Stomach (tissue), 9 donors: ENCODE data around the gene NFIC. TPM values are rescaled to one million over a fixed set of nuclear protein-coding genes. Genes with fewer than 3 reads are reported as not detected.
A peak's percentile ranks its signal among the peaks of the same experiment; 100 is the strongest.
"Not testable (repeated sequence)": the region's sequence is repeated elsewhere in the genome, so short reads cannot be mapped to it uniquely, and the experiment has no call there.

ENCODE experiments used
- DNase-seq, 2 donors: peaks; one replicate each; pipeline versions ENCODE4 v3.0.0 to v3.0.0-alpha.2; 2013 to 2019
- H3K27ac ChIP-seq, 5 donors: fragments of 200-600 bp in 4 of 5; sonication (generic) in 4 of 5; one replicate each; pipeline ENCODE4 v1.5.1; 2013 to 2019; ENCODE audit warnings: mild to moderate bottlenecking in 1 of 5, moderate library complexity in 1 of 5
- H3K27me3 ChIP-seq, 3 donors: fragments of 200-600 bp; sonication (generic); one replicate each; pipeline ENCODE4 v1.5.1; 2017 to 2019; ENCODE audit warnings: mixed run types in 1 of 3
- H3K36me3 ChIP-seq, 4 donors: fragments of 200-600 bp; sonication (generic); 1 replicate in 3 of 4; 2 replicates in 1 of 4; pipeline ENCODE4 v1.5.1; 2016 to 2019
- H3K4me1 ChIP-seq, 4 donors: fragments of 200-600 bp; sonication (generic); one replicate each; pipeline ENCODE4 v1.5.1; 2016 to 2019
- H3K4me3 ChIP-seq, 4 donors: fragments of 200-600 bp; sonication (generic) in 3 of 4; one replicate each; pipeline ENCODE4 v1.5.1; 2016 to 2019; ENCODE audit warnings: mild to moderate bottlenecking in 1 of 4
- H3K9me3 ChIP-seq, 4 donors: fragments of 200-600 bp; sonication (generic); one replicate each; pipeline ENCODE4 v1.5.1; 2016 to 2019
- EP300 ChIP-seq: sonication (generic); formaldehyde crosslinking; IDR thresholded peaks from one replicate; pipeline ENCODE4 v1.6.1; 2017; ENCODE audit warnings: antibody characterized with exemption
- POLR2A ChIP-seq, 4 donors: fragments of 450-650 bp; IDR thresholded peaks; one replicate each; pipeline ENCODE4 v1.6.1; 2016; ENCODE audit warnings: antibody characterized with exemption in 4 of 4, control low read depth in 2 of 4, mild to moderate bottlenecking in 1 of 4, moderate library complexity in 1 of 4
- POLR2AphosphoS5 ChIP-seq, 3 donors: sonication (generic); formaldehyde crosslinking; IDR thresholded peaks; one replicate each; pipeline ENCODE4 v1.6.1; 2016; ENCODE audit warnings: antibody characterized with exemption in 3 of 3
- WGBS, 5 donors: extraction: QIAGEN DNeasy Blood & Tissue Kit in 3 of 5; methylation state at CpG; one replicate each; pipeline versions ENCODE4 v1.1.5 to v1.1.7; 2013 to 2018; 5-methylcytosine and 5-hydroxymethylcytosine counted together
- intact Hi-C: fragments of 100-400 bp; cut with DNase I; formaldehyde crosslinking; loops from one replicate; pipeline ENCODE4 v1.15.1; 2023; ENCODE audit warnings: low total_unique reads
- polyA plus RNA-seq, 3 donors: library from polyadenylated mRNA; stranded (reverse); fragments of 200-250 nt; gene quantifications; one replicate each; pipeline ENCODE4 v1.2.3, GENCODE V29; 2013
- total RNA-seq, 5 donors: library from RNA; depleted of rRNA; stranded (reverse); fragments of >200 nt; gene quantifications; one replicate each; pipeline versions ENCODE4 v1.1.0 to v1.2.3, GENCODE V29; 2014 to 2016
- TF ChIP-seq, protein P1 (sequence below), 7 experiments: fragments of 450-650 bp in 4 of 7; fragments of 200-600 bp in 3 of 7; sonication (generic) in 3 of 7; IDR thresholded peaks; one replicate each; pipeline ENCODE4 v1.5.1; 2016 to 2019; ENCODE audit warnings: antibody characterized with exemption in 7 of 7, control low read depth in 2 of 7, mild to moderate bottlenecking in 1 of 7
- donor health status: healthy with polysubstance abuse.
- donor health status: Bipolar disorder and iron deficiency.
- donor health status: healthy.

The NFIC gene
- total and polyA plus RNA-seq, 8 donors: 16.7 to 251 (median 47.8) TPM

DNA sequence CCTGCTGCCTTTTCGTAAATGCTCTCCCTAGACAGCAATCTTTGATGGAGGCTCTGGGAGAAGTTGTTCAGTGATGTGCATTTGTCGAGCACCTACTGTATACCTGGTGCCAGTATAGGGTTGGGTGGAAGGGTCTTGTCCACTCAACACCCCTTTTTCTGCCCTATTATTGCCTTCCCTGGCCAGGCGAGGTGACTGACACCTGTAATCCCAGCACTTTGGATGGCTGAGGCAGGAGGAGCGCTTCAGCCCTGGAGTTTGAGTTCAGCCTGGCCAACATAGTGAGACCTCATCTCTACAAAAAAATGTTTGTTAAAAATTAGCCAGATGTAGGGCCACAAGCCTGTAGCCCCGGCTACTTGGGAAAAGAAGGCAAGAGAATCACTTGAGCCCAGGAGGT lies 49.3 kb downstream of the NFIC start:
- no peaks in the 10 kb centered on the region for H3K27me3 ChIP-seq
- no peak overlapping the region for H3K4me3 ChIP-seq
- intact Hi-C loops: loop anchor here (10.0 kb wide), 1 partner anchor 51 kb away; the partner anchor contains the start of gene NFIC
- WGBS, 5 donors: 64 to 81% (median 70%) methylated on average over 5 of the region's 5 CpGs
- peak overlapping the region in 3 of 5 donors; percentile 7 to 100 (median 46) for H3K27ac ChIP-seq
- peaks cover 0 to 52% (median 37%) of the 10 kb centered on the region in 4 donors for H3K36me3 ChIP-seq
- peaks cover 4 to 53% (median 24%) of the 10 kb centered on the region in 4 donors for H3K4me1 ChIP-seq
- DNase-seq: no peak
- TF ChIP-seq EP300 (no peak), POLR2AphosphoS5 (IDR thresholded peaks at IDR 0.05) (no peak), POLR2A (IDR thresholded peaks at IDR 0.05) (no peak)
- TF ChIP-seq, protein P1, sequence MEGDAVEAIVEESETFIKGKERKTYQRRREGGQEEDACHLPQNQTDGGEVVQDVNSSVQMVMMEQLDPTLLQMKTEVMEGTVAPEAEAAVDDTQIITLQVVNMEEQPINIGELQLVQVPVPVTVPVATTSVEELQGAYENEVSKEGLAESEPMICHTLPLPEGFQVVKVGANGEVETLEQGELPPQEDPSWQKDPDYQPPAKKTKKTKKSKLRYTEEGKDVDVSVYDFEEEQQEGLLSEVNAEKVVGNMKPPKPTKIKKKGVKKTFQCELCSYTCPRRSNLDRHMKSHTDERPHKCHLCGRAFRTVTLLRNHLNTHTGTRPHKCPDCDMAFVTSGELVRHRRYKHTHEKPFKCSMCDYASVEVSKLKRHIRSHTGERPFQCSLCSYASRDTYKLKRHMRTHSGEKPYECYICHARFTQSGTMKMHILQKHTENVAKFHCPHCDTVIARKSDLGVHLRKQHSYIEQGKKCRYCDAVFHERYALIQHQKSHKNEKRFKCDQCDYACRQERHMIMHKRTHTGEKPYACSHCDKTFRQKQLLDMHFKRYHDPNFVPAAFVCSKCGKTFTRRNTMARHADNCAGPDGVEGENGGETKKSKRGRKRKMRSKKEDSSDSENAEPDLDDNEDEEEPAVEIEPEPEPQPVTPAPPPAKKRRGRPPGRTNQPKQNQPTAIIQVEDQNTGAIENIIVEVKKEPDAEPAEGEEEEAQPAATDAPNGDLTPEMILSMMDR (IDR thresholded peaks at IDR 0.05): no peak
- H3K9me3 ChIP-seq: no peaks in the 10 kb centered on the region

DNA sequence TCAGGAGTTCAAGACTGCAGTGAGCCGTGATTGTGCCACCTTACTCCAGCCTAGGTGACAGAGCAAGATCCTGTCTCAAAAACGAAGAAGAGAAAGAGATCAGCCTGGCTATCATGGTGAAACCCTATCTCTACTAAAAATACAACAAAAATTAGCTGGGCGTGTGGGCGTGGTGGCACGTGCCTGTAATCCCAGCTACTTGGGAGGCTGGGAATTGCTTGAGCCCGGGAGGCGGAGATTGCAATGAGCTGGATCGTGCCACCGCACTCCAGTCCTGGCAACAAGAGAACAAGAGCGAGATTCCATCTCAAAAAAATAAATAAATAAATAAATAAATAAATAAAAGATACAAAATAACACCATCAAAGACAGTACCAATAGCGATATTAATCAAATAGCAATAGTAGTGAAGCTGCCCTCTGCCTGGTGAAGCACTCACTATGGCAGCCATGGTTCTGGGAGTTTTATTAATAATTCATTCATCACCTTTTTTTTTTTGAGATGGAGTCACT lies 53.9 kb downstream of the NFIC start:
- DNase-seq: no peak
- Histone ChIP-seq H3K36me3 (peaks cover 4 to 43% (median 30%) of the 10 kb centered on the region in 4 donors), H3K27me3 (no peaks in the 10 kb centered on the region), H3K4me3 (no peak overlapping the region), H3K27ac (peak overlapping the region in 1 of 5 donors; percentile 34), H3K9me3 (no peaks in the 10 kb centered on the region), H3K4me1 (peaks cover 7 to 35% (median 19%) of the 10 kb centered on the region in 4 donors)
- TF ChIP-seq POLR2AphosphoS5 (IDR thresholded peaks at IDR 0.05): no peak
- no peak for TF ChIP-seq POLR2A (IDR thresholded peaks at IDR 0.05)
- TF ChIP-seq, protein P1 (IDR thresholded peaks at IDR 0.05): no peak
- TF ChIP-seq EP300: no peak
- intact Hi-C loops: no loop called here
- 93 to 97% (median 95%) methylated on average over 11 of the region's 11 CpGs for WGBS, 5 donors

DNA sequence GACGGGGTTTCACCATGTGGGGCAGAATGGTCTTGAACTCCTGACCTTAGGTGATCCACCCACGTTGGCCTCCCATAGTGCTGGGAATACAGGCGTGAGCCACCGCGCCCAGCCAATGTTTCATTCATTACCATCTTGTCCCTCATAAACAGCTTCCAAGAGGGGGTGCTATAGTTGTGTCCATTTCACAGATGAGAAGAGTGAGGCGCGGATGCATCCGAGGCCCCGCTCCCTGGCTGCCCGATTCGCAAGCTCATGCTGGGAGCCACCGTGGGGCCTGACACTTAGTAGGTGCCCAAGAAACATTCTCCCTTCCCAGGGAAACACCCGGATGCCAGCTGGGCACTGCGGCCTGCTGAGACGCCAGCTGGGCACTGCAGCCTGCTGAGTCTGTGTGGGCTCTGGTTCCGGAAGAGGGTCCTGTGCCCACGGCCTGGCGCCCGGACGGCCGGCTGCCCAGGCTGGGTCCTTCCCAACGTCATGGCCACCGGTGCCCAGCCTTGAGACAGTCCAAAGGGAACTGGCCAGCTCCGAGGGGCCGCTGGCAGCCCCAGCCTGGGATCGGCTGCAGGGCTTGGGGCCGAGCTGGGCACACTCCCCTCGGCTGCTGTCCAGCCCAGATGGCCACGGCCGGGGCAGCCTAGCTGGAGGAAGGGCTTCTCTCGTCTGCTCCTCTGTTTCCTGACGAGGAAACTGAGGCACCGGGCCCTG lies 54.7 kb downstream of the NFIC start:
- WGBS, 5 donors: 86 to 93% (median 89%) methylated on average over 17 to 33 of the region's 33 CpGs
- no peak for DNase-seq
- Histone ChIP-seq H3K27me3 (no peaks in the 10 kb centered on the region), H3K27ac (peak overlapping the region in 1 of 5 donors; percentile 64), H3K9me3 (no peaks in the 10 kb centered on the region), H3K4me3 (no peak overlapping the region), H3K36me3 (peaks cover 8 to 43% (median 35%) of the 10 kb centered on the region in 4 donors), H3K4me1 (peaks cover 7 to 30% (median 21%) of the 10 kb centered on the region in 4 donors)
- TF ChIP-seq EP300: no peak
- TF ChIP-seq, protein P1 (IDR thresholded peaks at IDR 0.05): no peak
- no peak for TF ChIP-seq POLR2A (IDR thresholded peaks at IDR 0.05)
- no peak for TF ChIP-seq POLR2AphosphoS5 (IDR thresholded peaks at IDR 0.05)
- intact Hi-C loops: no loop called here

DNA sequence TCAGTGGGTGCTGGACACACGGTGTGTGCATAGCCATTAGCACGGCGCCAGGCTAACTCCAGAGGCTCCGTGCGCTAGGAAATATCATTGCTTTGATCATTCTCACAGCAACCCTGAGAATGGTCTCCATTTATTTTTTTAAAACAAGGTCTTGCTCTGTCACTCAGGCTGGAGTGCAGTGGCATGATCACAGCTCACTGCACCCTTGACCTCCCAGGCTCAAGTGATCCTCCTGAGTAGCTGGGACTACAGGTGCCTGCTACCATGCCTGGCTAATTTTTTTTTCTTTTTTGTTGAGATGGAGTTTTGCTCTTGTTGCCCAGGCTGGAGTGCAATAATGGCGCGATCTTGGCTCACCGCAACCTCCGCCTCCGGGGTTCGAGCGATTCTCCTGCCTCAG lies 55.3 kb downstream of the NFIC start:
- H3K4me3 ChIP-seq, intact Hi-C loops, DNase-seq, H3K9me3 ChIP-seq, H3K27me3 ChIP-seq: not testable (repeated sequence)
- 94 to 97% (median 95%) methylated on average over 12 of the region's 12 CpGs for WGBS, 5 donors
- Histone ChIP-seq H3K27ac (peak overlapping the region in 1 of 5 donors; percentile 64), H3K4me1 (peaks cover 7 to 31% (median 21%) of the 10 kb centered on the region in 4 donors), H3K36me3 (peaks cover 13 to 49% (median 41%) of the 10 kb centered on the region in 4 donors)
